A549 (cell line): Measurements from ENCODE around the gene EIF4EBP3. TPM values are rescaled to one million over a fixed set of nuclear protein-coding genes. Genes with fewer than 3 reads are reported as not detected.

Experiments used
- ATAC-seq, 2 experiments: fragments of 200-7000 bp in 1 of 2; fragments of >200 bp in 1 of 2; cut with Nextera tagmentation in 1 of 2; cut with Tn5 transposase in 1 of 2; 3 replicates each; pipeline versions ENCODE4 v1.8.0 to v1.9.1; 2018 to 2020; ENCODE audit warnings: mild to moderate bottlenecking in 1 of 2, moderate library complexity in 1 of 2
- CTCF ChIA-PET: fragments of 300-600 bp; sonication (Branson Sonifier 250); formaldehyde crosslinking; extraction: SDS; loops from one replicate; lab custom pipeline; 2021; ENCODE audit warnings: antibody characterized with exemption, inconsistent platforms; lab: Yijun Ruan, JAX
- POLR2A ChIA-PET: fragments of 350-600 bp; formaldehyde crosslinking; extraction: SDS; loops from one replicate; lab custom pipeline; 2021; ENCODE audit warnings: antibody characterized with exemption, inconsistent platforms; lab: Yijun Ruan, JAX
- DNase-seq, 2 experiments: peaks; one replicate each; pipeline versions ENCODE4 v3.0.0 to v3.0.0-alpha.2; 2011 to 2016; ENCODE audit warnings: low read depth in 1 of 2, low spot score in 1 of 2
- FAIRE-seq: peaks from 2 replicates; lab custom pipeline; 2011; peaks lifted over from hg19 to GRCh38; lab: Jason Lieb, UNC
- H3K27ac ChIP-seq, 2 experiments: fragments of >200 bp; sonication (Bioruptor Twin); formaldehyde crosslinking; 3 replicates each; pipeline ENCODE4 v1.5.1; 2016 to 2017
- H3K4me1 ChIP-seq: fragments of >200 bp; sonication (Bioruptor Twin); formaldehyde crosslinking; 3 replicates; pipeline ENCODE4 v1.6.1; 2016
- H3K4me2 ChIP-seq: fragments of >200 bp; sonication (Bioruptor Twin); formaldehyde crosslinking; 3 replicates; pipeline ENCODE4 v1.6.1; 2016
- H3K4me3 ChIP-seq: fragments of >200 bp; sonication (Bioruptor Twin); formaldehyde crosslinking; 3 replicates; pipeline ENCODE4 v1.5.1; 2016
- H3K9me3 ChIP-seq: fragments of >200 bp; sonication (Bioruptor Twin); formaldehyde crosslinking; 3 replicates; pipeline ENCODE4 v1.6.1; 2016
- BHLHE40 ChIP-seq: IDR thresholded peaks from 2 replicates; pipeline ENCODE4 v1.6.1; 2012; ENCODE audit warnings: low read depth, low read length, inconsistent platforms
- CBX2 ChIP-seq: fragments of 200-600 bp; sonication (generic); IDR thresholded peaks from 2 replicates; pipeline ENCODE4 v1.6.1; 2016; ENCODE audit warnings: low read depth, mild to moderate bottlenecking, borderline replicate concordance
- CHD2 ChIP-seq: fragments of 150-350 bp; IDR thresholded peaks from 2 replicates; pipeline ENCODE4 v1.6.1; 2014; ENCODE audit warnings: low read length; ENCODE audit not compliant: partially characterized antibody
- EP300 ChIP-seq, 2 experiments: fragments of >200 bp; sonication (Bioruptor Twin); formaldehyde crosslinking; IDR thresholded peaks; 2 replicates in 1 of 2; 3 replicates in 1 of 2; pipeline ENCODE4 v1.6.1; 2016 to 2017
- ESRRA ChIP-seq: fragments of 150-350 bp; IDR thresholded peaks from 2 replicates; pipeline ENCODE4 v1.6.1; 2014; ENCODE audit warnings: mild to moderate bottlenecking, low read length, borderline replicate concordance
- FOSL2 ChIP-seq, 2 experiments: fragments of 450-650 bp in 1 of 2; fragments of >200 bp in 1 of 2; sonication (Bioruptor Twin) in 1 of 2; formaldehyde crosslinking; IDR thresholded peaks; 2 replicates each; pipeline versions ENCODE4 v1.5.0 to v1.6.1; 2016 to 2020; ENCODE audit warnings: mild to moderate bottlenecking in 1 of 2, moderate library complexity in 1 of 2
- GATA3 ChIP-seq: IDR thresholded peaks from 2 replicates; pipeline ENCODE4 v1.6.1; 2012; ENCODE audit warnings: borderline replicate concordance
- HDAC2 ChIP-seq: fragments of 200-600 bp; sonication (generic); IDR thresholded peaks from 2 replicates; pipeline ENCODE4 v1.6.1; 2016
- HOXB13 ChIP-seq: fragments of 250-450 bp; sonication (Bioruptor Pico); IDR thresholded peaks from 2 replicates; pipeline ENCODE4 v1.5.0; 2020; ENCODE audit warnings: low read depth, mild to moderate bottlenecking, moderate library complexity
- HOXB5 ChIP-seq: fragments of 250-450 bp; sonication (Bioruptor Pico); IDR thresholded peaks from 2 replicates; pipeline ENCODE4 v1.5.0; 2020; ENCODE audit warnings: mild to moderate bottlenecking, moderate library complexity
- JUNB ChIP-seq: fragments of >200 bp; sonication (Bioruptor Twin); formaldehyde crosslinking; IDR thresholded peaks from 2 replicates; pipeline ENCODE4 v1.6.1; 2016
- MAZ ChIP-seq: fragments of 150-350 bp; IDR thresholded peaks from 2 replicates; pipeline ENCODE4 v1.6.1; 2014; ENCODE audit warnings: antibody characterized with exemption, low read depth, low read length, borderline replicate concordance
- RAD21 ChIP-seq, 2 experiments: fragments of >200 bp in 1 of 2; sonication (Bioruptor Twin) in 1 of 2; formaldehyde crosslinking in 1 of 2; IDR thresholded peaks in 1 of 2; conservative IDR thresholded peaks in 1 of 2; 2 replicates in 1 of 2; 3 replicates in 1 of 2; pipeline ENCODE4 v1.6.1; 2012 to 2018; ENCODE audit warnings: inconsistent platforms in 1 of 2
- RARB ChIP-seq: fragments of 250-450 bp; sonication (Bioruptor Pico); IDR thresholded peaks from 2 replicates; pipeline ENCODE4 v1.8.0; 2021; ENCODE audit warnings: mild to moderate bottlenecking, moderate library complexity
- SMC3 ChIP-seq: fragments of >200 bp; sonication (Bioruptor Twin); formaldehyde crosslinking; IDR thresholded peaks from 3 replicates; pipeline ENCODE4 v1.6.1; 2018; ENCODE audit warnings: inconsistent platforms
- TFCP2L1 ChIP-seq: fragments of 250-450 bp; sonication (Bioruptor Pico); IDR thresholded peaks from 2 replicates; pipeline ENCODE4 v1.5.0; 2021; ENCODE audit warnings: mild to moderate bottlenecking
- ZSCAN20 ChIP-seq: fragments of 250-450 bp; sonication (Bioruptor Pico); IDR thresholded peaks from 2 replicates; pipeline ENCODE4 v1.8.0; 2022; ENCODE audit warnings: mild to moderate bottlenecking, moderate library complexity
- WGBS: methylation state at CpG from one replicate; pipeline ENCODE4 v1.1.6; 2017; ENCODE audit errors: missing lambda C conversion rate; 5-methylcytosine and 5-hydroxymethylcytosine counted together
- polyA plus RNA-seq, 4 experiments: library from polyadenylated mRNA; depleted of rRNA in 3 of 4; stranded (reverse); fragments of >200 nt; fragmentation: RNase III in 1 of 4; extraction: RNeasy Plus Mini Kit Qiagen cat#74134 plus additional on column Dnase treatment in 1 of 4; gene quantifications; 2 replicates in 3 of 4; 3 replicates in 1 of 4; pipeline ENCODE4 v1.2.3, GENCODE V29; 2011 to 2017
- TF ChIP-seq, protein P1 (sequence below): fragments of >200 bp; sonication (Bioruptor Twin); formaldehyde crosslinking; IDR thresholded peaks from 2 replicates; pipeline ENCODE4 v1.6.1; 2016
- TF ChIP-seq, protein P2 (sequence below): IDR thresholded peaks from 2 replicates; pipeline ENCODE4 v1.6.1; 2012; ENCODE audit warnings: low read depth, borderline replicate concordance
- TF ChIP-seq, protein P3 (sequence below): fragments of 250-450 bp; sonication (Bioruptor Pico); IDR thresholded peaks from 2 replicates; pipeline ENCODE4 v1.5.0; 2020; ENCODE audit warnings: low read depth, mild to moderate bottlenecking, moderate library complexity
- TF ChIP-seq, protein P4 (sequence below): fragments of 150-350 bp; IDR thresholded peaks from 2 replicates; pipeline ENCODE4 v1.6.1; 2014; ENCODE audit warnings: low read depth, mild to moderate bottlenecking, low read length

Gene EIF4EBP3
- polyA plus RNA-seq, 2 of the 4 experiments (the other 2 are of a cell fraction) = 0.96 to 2.0 TPM

DNA sequence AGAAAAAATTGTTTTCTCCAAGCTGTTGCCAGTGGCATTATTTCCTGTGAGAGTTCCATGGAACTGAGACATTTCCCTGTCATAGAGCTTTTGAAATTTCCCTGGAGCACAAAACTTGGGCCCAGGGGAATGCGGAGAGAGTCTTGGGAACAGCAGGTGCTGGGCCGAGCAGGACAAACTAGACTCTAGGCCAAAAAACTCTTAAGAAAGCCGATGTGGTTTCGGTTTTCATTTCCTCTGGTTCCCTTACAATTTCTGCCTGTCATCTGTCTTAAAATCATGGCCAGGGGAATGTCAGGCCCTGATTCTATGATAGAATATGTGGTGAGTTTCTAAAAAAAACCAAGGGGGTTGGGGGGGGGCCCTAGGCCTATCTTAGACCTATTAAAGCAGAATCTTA lies 21.7 kb downstream of the EIF4EBP3 start:
- no peak for DNase-seq
- WGBS = 97% methylated on average over 4 of the region's 4 CpGs
- TF ChIP-seq HOXB13 (CRISPR knock-in tag) (no peak), TFCP2L1 (CRISPR knock-in tag) (no peak), FOSL2 (IDR thresholded peaks at IDR 0.05) (no peak), FOSL2 (CRISPR knock-in tag; IDR thresholded peaks at IDR 0.05) (no peak), RARB (CRISPR knock-in tag) (no peak), GATA3 (no peak), SMC3 (no peak), HOXB5 (CRISPR knock-in tag) (no peak), EP300 (IDR thresholded peaks at IDR 0.05) (no peak), MAZ (no peak), CBX2 (no peak), ESRRA (no peak), ZSCAN20 (CRISPR knock-in tag) (no peak), CHD2 (no peak)
- TF ChIP-seq, protein P1, sequence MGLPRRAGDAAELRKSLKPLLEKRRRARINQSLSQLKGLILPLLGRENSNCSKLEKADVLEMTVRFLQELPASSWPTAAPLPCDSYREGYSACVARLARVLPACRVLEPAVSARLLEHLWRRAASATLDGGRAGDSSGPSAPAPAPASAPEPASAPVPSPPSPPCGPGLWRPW = no peak
- TF ChIP-seq, protein P2, sequence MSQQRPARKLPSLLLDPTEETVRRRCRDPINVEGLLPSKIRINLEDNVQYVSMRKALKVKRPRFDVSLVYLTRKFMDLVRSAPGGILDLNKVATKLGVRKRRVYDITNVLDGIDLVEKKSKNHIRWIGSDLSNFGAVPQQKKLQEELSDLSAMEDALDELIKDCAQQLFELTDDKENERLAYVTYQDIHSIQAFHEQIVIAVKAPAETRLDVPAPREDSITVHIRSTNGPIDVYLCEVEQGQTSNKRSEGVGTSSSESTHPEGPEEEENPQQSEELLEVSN = no peak
- TF ChIP-seq, protein P3, sequence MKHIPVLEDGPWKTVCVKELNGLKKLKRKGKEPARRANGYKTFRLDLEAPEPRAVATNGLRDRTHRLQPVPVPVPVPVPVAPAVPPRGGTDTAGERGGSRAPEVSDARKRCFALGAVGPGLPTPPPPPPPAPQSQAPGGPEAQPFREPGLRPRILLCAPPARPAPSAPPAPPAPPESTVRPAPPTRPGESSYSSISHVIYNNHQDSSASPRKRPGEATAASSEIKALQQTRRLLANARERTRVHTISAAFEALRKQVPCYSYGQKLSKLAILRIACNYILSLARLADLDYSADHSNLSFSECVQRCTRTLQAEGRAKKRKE (CRISPR knock-in tag) = no peak
- TF ChIP-seq, protein P4, sequence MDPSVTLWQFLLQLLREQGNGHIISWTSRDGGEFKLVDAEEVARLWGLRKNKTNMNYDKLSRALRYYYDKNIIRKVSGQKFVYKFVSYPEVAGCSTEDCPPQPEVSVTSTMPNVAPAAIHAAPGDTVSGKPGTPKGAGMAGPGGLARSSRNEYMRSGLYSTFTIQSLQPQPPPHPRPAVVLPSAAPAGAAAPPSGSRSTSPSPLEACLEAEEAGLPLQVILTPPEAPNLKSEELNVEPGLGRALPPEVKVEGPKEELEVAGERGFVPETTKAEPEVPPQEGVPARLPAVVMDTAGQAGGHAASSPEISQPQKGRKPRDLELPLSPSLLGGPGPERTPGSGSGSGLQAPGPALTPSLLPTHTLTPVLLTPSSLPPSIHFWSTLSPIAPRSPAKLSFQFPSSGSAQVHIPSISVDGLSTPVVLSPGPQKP = no peak
- POLR2A ChIA-PET = interaction anchor here (0.9 to 1.0 kb wide), 2 partner anchors 12 to 78 kb away, joined by 5 read pairs; partner anchors contain the start of genes IK, NDUFA2 and SRA1
- Histone ChIP-seq H3K4me2 (no peak overlapping the region), H3K9me3 (no peaks in the 10 kb centered on the region), H3K4me1 (peaks cover 11% of the 10 kb centered on the region), H3K27ac (no peak overlapping the region), H3K4me3 (no peak overlapping the region)
- CTCF ChIA-PET = interaction anchor here (0.9 to 2.7 kb wide), 5 partner anchors 9 to 325 kb away, joined by 3 to 8 read pairs (median 3); no protein-coding TSS in a partner anchor
- FAIRE-seq = no peak
- no peak for ATAC-seq

DNA sequence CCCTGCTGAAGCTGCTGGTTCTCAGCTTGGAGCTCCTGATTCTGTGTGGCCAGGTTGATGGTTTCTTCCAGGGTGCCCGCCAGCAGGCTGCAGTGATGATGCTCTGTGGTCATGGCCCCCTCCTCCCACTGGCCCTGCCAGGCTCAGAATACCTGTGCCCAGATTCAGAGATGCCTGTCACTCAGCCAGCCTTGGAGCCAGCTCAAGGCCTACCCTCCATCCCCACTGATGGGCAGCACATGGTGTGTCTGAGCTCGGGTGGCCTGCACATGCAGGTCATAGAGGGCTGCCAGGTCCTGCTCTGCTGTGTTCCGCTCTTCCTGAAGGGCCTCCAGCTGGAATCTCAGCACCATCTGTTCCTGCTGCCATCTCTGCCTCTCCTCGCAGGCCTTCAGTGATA lies 22.6 kb downstream of the EIF4EBP3 start:
- Histone ChIP-seq H3K4me3 (no peak overlapping the region), H3K9me3 (no peaks in the 10 kb centered on the region), H3K4me2 (no peak overlapping the region), H3K4me1 (peaks cover 11% of the 10 kb centered on the region), H3K27ac (no peak overlapping the region)
- 97% methylated on average over 3 of the region's 4 CpGs for WGBS
- DNase-seq (no peak), FAIRE-seq (no peak), ATAC-seq (no peak; a peak in 1 of 6 replicates)
- CTCF ChIA-PET = interaction anchor here (0.9 to 2.7 kb wide), 6 partner anchors 9 to 150 kb away, joined by 3 to 8 read pairs (median 4); partner anchors contain the start of genes EIF4EBP3 and TMCO6
- TF ChIP-seq HDAC2 (no peak), RAD21 (conservative IDR thresholded peaks at IDR 0.05 in 1 of 2, IDR thresholded peaks at IDR 0.05 in 1 of 2) (no peak), GATA3 (no peak), BHLHE40 (no peak), CHD2 (no peak), JUNB (no peak), ZSCAN20 (CRISPR knock-in tag) (no peak)
- POLR2A ChIA-PET = interaction anchor here (0.9 to 1.2 kb wide), 3 partner anchors 13 to 78 kb away, joined by 3 to 5 read pairs (median 5); partner anchors contain the start of genes IK, NDUFA2 and SRA1
